ENCODE measurements around the gene APOL5.

DNA sequence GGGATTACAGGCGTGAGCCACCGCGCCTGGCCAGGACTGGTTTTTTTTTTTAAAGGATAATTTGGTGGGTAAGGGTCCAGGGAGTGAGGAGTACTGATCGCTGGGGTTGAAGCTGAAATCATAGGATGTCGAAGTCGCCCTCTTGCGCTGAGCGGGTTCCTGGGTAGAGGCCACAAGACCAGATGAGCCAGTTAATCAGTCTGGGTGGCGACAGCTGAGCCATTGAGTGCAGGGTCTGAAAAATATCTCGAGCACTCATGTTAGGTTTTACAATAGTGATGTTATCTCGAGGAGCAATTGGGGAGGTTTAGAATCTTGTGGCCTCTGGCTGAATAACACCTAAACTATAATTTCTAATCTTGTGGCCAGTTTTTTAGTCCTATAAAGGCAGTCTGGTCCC, 7.8 kb downstream of the APOL5 start:
- no peak for TF ChIP-seq EZH2 (IDR thresholded peaks at IDR 0.05; ENCODE audit: insufficient read depth, poor library complexity, severe bottlenecking)
- TF ChIP-seq EZH2phosphoT487 (IDR thresholded peaks at IDR 0.05; ENCODE audit: insufficient read depth, low read depth), result no peak

Data from GM23248 (cell line).